ENCODE data around the gene GCHFR.

GCHFR gene

GRCh38 chr15:40766194-40766815 is 2.4 kb downstream of the GCHFR start:
- ChIA-PET POLR2A (interaction anchor here (0.5 to 1.8 kb wide), 3 partner anchors 41 to 107 kb away, joined by 3 to 5 read pairs (median 4); partner anchors contain the start of genes DNAJC17 and RHOV), CTCF (interaction anchor here (0.6 to 3.7 kb wide), 6 partner anchors 12 to 282 kb away, joined by 3 to 18 read pairs (median 3); no protein-coding TSS in a partner anchor)
- H3K4me3 ChIP-seq (ENCODE audit: low read depth, low read length), result no peak overlapping the region
- H3K9me3 ChIP-seq (ENCODE audit: control insufficient read depth, insufficient read depth, low read depth, low read length), result no peaks in the 10 kb centered on the region
- H3K36me3 ChIP-seq (ENCODE audit: control insufficient read depth in 2 of 2, insufficient read depth in 1 of 2, low read length in 2 of 2), result peaks cover 0 to 9% of the 10 kb centered on the region in 2 experiments; a peak in 1 of 3 replicates
- H3K4me1 ChIP-seq (ENCODE audit: control insufficient read depth, insufficient read depth, low read length), result peaks cover 28% of the 10 kb centered on the region
- H3K27ac ChIP-seq (ENCODE audit: extremely low read depth, low read depth, low read length), result no peak overlapping the region
- TF ChIP-seq ZNF677 (tag by site-specific recombination; IDR thresholded peaks at IDR 0.05), result no peak
- TF ChIP-seq HOXD13 (CRISPR knock-in tag; IDR thresholded peaks at IDR 0.05; ENCODE audit: borderline replicate concordance), result no peak
- no peak for TF ChIP-seq ZNF776 (tag by site-specific recombination; IDR thresholded peaks at IDR 0.05; ENCODE audit: borderline replicate concordance)
- no peak for TF ChIP-seq ZNF426 (tag by site-specific recombination; IDR thresholded peaks at IDR 0.05)
- TF ChIP-seq ZNF280C (tag by site-specific recombination; IDR thresholded peaks at IDR 0.05), result no peak
- TF ChIP-seq ZNF354C (tag by site-specific recombination; IDR thresholded peaks at IDR 0.05; ENCODE audit: borderline replicate concordance, low read depth), result no peak
- no peak for TF ChIP-seq ZNF292 (tag by site-specific recombination; IDR thresholded peaks at IDR 0.05; ENCODE audit: borderline replicate concordance, low read depth)
- no peak for TF ChIP-seq ZNF571 (tag by site-specific recombination; IDR thresholded peaks at IDR 0.05)
- TF ChIP-seq ZNF768 (tag by site-specific recombination; IDR thresholded peaks at IDR 0.05), result no peak
- no peak for TF ChIP-seq ZNF518A (tag by site-specific recombination; conservative IDR thresholded peaks at IDR 0.05; ENCODE audit: low read depth)
- no peak for TF ChIP-seq ZNF560 (tag by site-specific recombination; IDR thresholded peaks at IDR 0.05; ENCODE audit: borderline replicate concordance)
- 0 out of 2 replicates have a peak, but pooled peaks have one; percentile 15 for TF ChIP-seq ZBTB8A (tag by site-specific recombination; IDR thresholded peaks at IDR 0.05)
- no peak for TF ChIP-seq ZNF843 (tag by site-specific recombination; IDR thresholded peaks at IDR 0.05)
- TF ChIP-seq ZEB2 (tag by site-specific recombination; IDR thresholded peaks at IDR 0.05), result no peak
- TF ChIP-seq ZNF362 (tag by site-specific recombination; IDR thresholded peaks at IDR 0.05), result no peak
- TF ChIP-seq GLIS1 (tag by site-specific recombination; IDR thresholded peaks at IDR 0.05), result peak; percentile 54; the same call in 1 of the 2 replicates
- no peak for TF ChIP-seq ZNF639 (tag by site-specific recombination; IDR thresholded peaks at IDR 0.05)

Data from HEK293 (cell line).